Hepatocyte (in vitro differentiated cells): ENCODE measurements around the gene SLCO2A1. TPM values are rescaled to one million over a fixed set of nuclear protein-coding genes. Genes with fewer than 3 reads are reported as not detected.

ENCODE experiments used
- DNase-seq: peaks from one replicate; pipeline ENCODE4 v3.0.0-alpha.2; 2016; ENCODE audit warnings: low spot score
- H2AFZ ChIP-seq: fragments of 200-600 bp; sonication (generic); 2 replicates; pipeline ENCODE4 v1.6.0; 2016; ENCODE audit warnings: antibody characterized with exemption, mild to moderate bottlenecking
- H3K27ac ChIP-seq: fragments of 200-600 bp; sonication (generic); 2 replicates; pipeline ENCODE4 v1.5.1; 2016; ENCODE audit warnings: mild to moderate bottlenecking
- H3K27me3 ChIP-seq: fragments of 200-600 bp; sonication (generic); 2 replicates; pipeline ENCODE4 v1.6.1; 2016
- H3K36me3 ChIP-seq: fragments of 200-600 bp; sonication (generic); replicated peaks from 2 replicates; pipeline ENCODE4 v1.5.1; 2016; ENCODE audit warnings: low read depth; ENCODE audit not compliant: insufficient read depth
- H3K4me1 ChIP-seq: fragments of 200-600 bp; sonication (generic); 2 replicates; pipeline ENCODE4 v1.5.1; 2016; ENCODE audit warnings: mild to moderate bottlenecking, moderate library complexity; ENCODE audit not compliant: insufficient read depth
- H3K4me2 ChIP-seq: fragments of 200-600 bp; sonication (generic); 2 replicates; pipeline ENCODE4 v1.6.0; 2016
- H3K4me3 ChIP-seq: fragments of 200-600 bp; sonication (generic); 2 replicates; pipeline ENCODE4 v1.5.1; 2016; ENCODE audit warnings: mild to moderate bottlenecking
- H3K79me2 ChIP-seq: fragments of 200-600 bp; sonication (generic); 2 replicates; pipeline ENCODE4 v1.6.0; 2017; ENCODE audit warnings: mild to moderate bottlenecking
- H3K9me2 ChIP-seq: fragments of 200-600 bp; sonication (generic); replicated peaks from 2 replicates; pipeline ENCODE4 v1.6.0; 2017; ENCODE audit warnings: mild to moderate bottlenecking; ENCODE audit not compliant: insufficient read depth
- H3K9me3 ChIP-seq: fragments of 200-600 bp; sonication (generic); 2 replicates; pipeline ENCODE4 v1.5.1; 2016; ENCODE audit warnings: low read depth, mild to moderate bottlenecking
- H4K20me1 ChIP-seq: fragments of 200-600 bp; sonication (generic); 2 replicates; pipeline ENCODE4 v1.6.0; 2016; ENCODE audit warnings: mild to moderate bottlenecking; ENCODE audit not compliant: insufficient read depth, poor library complexity, severe bottlenecking
- EZH2 ChIP-seq: fragments of 200-600 bp; sonication (generic); IDR thresholded peaks from 2 replicates; pipeline ENCODE4 v1.6.1; 2016; ENCODE audit warnings: antibody characterized with exemption, mild to moderate bottlenecking, borderline replicate concordance
- EZH2phosphoT487 ChIP-seq: fragments of 200-600 bp; sonication (generic); IDR thresholded peaks from one replicate; pipeline ENCODE4 v1.6.1; 2018; ENCODE audit warnings: antibody characterized with exemption, mild to moderate bottlenecking, low read depth, moderate library complexity; ENCODE audit not compliant: unreplicated experiment, severe bottlenecking
- WGBS: methylation state at CpG from one replicate; pipeline ENCODE4 v1.1.6; 2016; ENCODE audit warnings: low lambda C conversion rate; ENCODE audit errors: missing lambda C conversion rate; 5-methylcytosine and 5-hydroxymethylcytosine counted together
- polyA plus RNA-seq: library from polyadenylated mRNA; unstranded; fragments of >200 nt; fragmentation: Nextera tagmentation; extraction: Ambion mirVana; gene quantifications from 2 replicates; pipeline ENCODE4 v1.2.1, GENCODE V29; 2016
- total RNA-seq: library from RNA; depleted of rRNA; stranded (reverse); fragments of >200 nt; gene quantifications from 2 replicates; pipeline ENCODE4 v1.2.3, GENCODE V29; 2014
- TF ChIP-seq, protein P1 (sequence below): fragments of 200-600 bp; sonication (generic); IDR thresholded peaks from 2 replicates; pipeline ENCODE4 v1.5.1; 2016; ENCODE audit warnings: antibody characterized with exemption, mild to moderate bottlenecking; ENCODE audit not compliant: poor library complexity

Gene SLCO2A1
- total and polyA plus RNA-seq, 2 experiments from 2014 or later: 2.3 to 8.4 TPM

- Histone ChIP-seq H3K79me2 (no peaks in the 10 kb centered on the region), H3K4me2 (no peak overlapping the region), H3K4me1 (peaks cover 7% of the 10 kb centered on the region), H2AFZ (no peak overlapping the region), H3K27me3 (no peaks in the 10 kb centered on the region), H4K20me1 (no peaks in the 10 kb centered on the region), H3K27ac (no peak overlapping the region), H3K9me2 (no peaks in the 10 kb centered on the region), H3K4me3 (no peak overlapping the region), H3K9me3 (no peaks in the 10 kb centered on the region), H3K36me3 (no peaks in the 10 kb centered on the region)
- 86% methylated on average over 4 of the region's 4 CpGs for WGBS
- DNase-seq: no peak
- no peak for TF ChIP-seq EZH2
Measured at GRCh38 chr3:134052370-134052769, 22.6 kb upstream of the SLCO2A1 start.

DNA sequence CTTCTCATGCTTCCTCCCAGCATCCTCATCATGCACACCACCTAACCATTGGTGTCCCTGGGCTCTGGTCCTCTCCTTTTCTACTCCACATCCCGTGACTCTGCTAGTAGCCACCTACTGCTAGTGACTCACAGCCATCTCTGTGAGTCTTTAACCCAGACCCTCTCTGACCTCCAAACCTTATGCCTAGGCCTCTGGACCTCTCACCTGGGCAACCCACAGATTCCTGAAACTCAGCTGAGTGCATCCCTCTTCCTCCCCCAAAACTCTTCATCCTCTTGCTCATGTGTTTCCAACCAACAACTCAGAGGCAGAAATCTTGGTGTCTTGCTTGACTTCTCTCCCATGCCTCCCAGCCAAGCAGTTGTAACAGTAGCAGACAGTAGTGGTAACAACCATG lies 20.0 kb upstream of the SLCO2A1 start:
- Histone ChIP-seq H3K79me2 (no peaks in the 10 kb centered on the region), H3K4me1 (no peaks in the 10 kb centered on the region), H3K27me3 (no peaks in the 10 kb centered on the region), H4K20me1 (no peaks in the 10 kb centered on the region), H3K9me3 (no peaks in the 10 kb centered on the region), H3K9me2 (no peaks in the 10 kb centered on the region), H2AFZ (no peak overlapping the region), H3K27ac (no peak overlapping the region), H3K4me2 (no peak overlapping the region), H3K36me3 (no peaks in the 10 kb centered on the region), H3K4me3 (no peak overlapping the region)
- no peak for DNase-seq
- 88% methylated on average over 1 of the region's 1 CpG for WGBS
- TF ChIP-seq, protein P1, sequence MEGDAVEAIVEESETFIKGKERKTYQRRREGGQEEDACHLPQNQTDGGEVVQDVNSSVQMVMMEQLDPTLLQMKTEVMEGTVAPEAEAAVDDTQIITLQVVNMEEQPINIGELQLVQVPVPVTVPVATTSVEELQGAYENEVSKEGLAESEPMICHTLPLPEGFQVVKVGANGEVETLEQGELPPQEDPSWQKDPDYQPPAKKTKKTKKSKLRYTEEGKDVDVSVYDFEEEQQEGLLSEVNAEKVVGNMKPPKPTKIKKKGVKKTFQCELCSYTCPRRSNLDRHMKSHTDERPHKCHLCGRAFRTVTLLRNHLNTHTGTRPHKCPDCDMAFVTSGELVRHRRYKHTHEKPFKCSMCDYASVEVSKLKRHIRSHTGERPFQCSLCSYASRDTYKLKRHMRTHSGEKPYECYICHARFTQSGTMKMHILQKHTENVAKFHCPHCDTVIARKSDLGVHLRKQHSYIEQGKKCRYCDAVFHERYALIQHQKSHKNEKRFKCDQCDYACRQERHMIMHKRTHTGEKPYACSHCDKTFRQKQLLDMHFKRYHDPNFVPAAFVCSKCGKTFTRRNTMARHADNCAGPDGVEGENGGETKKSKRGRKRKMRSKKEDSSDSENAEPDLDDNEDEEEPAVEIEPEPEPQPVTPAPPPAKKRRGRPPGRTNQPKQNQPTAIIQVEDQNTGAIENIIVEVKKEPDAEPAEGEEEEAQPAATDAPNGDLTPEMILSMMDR: no peak
- no peak for TF ChIP-seq EZH2phosphoT487

DNA sequence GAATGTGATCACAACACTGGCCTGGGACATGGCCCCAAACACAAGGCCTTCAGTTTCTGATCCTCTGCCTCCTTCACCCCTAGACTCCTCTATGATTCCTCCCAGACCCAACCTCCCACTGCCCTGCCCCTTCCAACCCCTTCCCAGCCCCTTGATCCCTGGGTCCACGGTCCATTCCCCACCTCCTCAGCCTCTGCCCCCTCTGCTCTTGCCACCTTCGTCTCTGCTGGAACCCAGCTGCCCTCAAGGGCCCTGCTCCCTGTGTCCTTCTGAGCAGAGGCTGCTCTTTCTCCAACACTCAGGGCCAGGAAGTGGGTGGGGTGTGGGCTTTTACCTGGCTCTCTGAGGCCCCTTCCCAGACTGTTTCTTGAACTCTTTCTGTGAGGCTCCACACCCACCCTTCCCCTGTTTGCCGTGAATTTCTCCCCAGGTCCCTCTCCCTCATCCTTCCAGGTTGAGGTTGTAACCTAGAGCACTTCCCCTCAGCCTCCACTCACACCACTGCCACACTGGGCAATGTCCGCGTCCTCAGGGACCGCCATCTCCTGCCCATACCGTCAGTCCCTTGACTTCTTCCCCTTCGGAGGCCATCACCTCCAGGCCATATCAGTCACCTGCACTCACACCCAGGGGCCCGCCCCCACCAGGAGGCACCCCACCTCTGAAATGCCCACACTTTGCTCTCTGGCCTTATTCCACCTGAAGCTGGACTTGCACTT lies 18.7 kb upstream of the SLCO2A1 start:
- no peaks in the 10 kb centered on the region for H3K27me3 ChIP-seq
- no peaks in the 10 kb centered on the region for H3K9me2 ChIP-seq
- no peaks in the 10 kb centered on the region for H3K4me1 ChIP-seq
- H3K36me3 ChIP-seq: no peaks in the 10 kb centered on the region
- no peaks in the 10 kb centered on the region for H3K79me2 ChIP-seq
- H3K9me3 ChIP-seq: peaks cover 4% of the 10 kb centered on the region
- TF ChIP-seq EZH2phosphoT487: no peak
- TF ChIP-seq EZH2: no peak
- TF ChIP-seq, protein P1: no peak
- no peaks in the 10 kb centered on the region for H4K20me1 ChIP-seq
- H2AFZ ChIP-seq: no peak overlapping the region
- no peak overlapping the region for H3K27ac ChIP-seq
- no peak for DNase-seq
- no peak overlapping the region for H3K4me3 ChIP-seq
- H3K4me2 ChIP-seq: no peak overlapping the region
- WGBS: 91% methylated on average over 9 of the region's 9 CpGs

DNA sequence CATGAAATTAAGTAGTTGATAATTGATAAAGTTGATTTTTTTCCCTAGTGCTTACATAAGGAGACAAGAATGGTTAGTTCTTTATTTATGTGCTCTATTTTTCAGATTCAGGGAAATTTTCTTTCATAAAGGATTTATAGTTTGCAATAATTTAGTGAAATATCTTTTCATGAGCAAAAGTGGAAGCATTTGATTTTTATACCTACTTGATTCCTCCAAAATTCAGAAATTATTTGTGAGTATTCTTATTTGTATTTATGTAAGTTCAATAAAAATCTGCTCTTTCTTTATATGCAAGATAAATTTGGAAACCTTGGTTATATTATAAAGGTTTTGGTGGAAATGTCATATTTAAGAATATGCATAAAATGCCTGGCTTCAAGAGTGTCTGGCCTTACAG lies 14.7 kb upstream of the SLCO2A1 start:
- DNase-seq: no peak
- Histone ChIP-seq H4K20me1 (no peaks in the 10 kb centered on the region), H3K4me3 (no peak overlapping the region), H3K36me3 (no peaks in the 10 kb centered on the region), H3K79me2 (no peaks in the 10 kb centered on the region), H3K27me3 (no peaks in the 10 kb centered on the region), H3K9me2 (no peaks in the 10 kb centered on the region), H3K4me2 (no peak overlapping the region), H3K4me1 (peaks cover 3% of the 10 kb centered on the region), H3K27ac (no peak overlapping the region), H3K9me3 (peaks cover 4% of the 10 kb centered on the region), H2AFZ (no peak overlapping the region)
- TF ChIP-seq EZH2: no peak
- no peak for TF ChIP-seq EZH2phosphoT487
- TF ChIP-seq, protein P1: no peak
